Tibial artery (tissue), 4 donors: ENCODE data around the gene KCNJ6.
"Not testable (repeated sequence)": the region's sequence is repeated elsewhere in the genome, so short reads cannot be mapped to it uniquely, and the experiment has no call there.

Source experiments
- DNase-seq, 2 donors: peaks; one replicate each; pipeline ENCODE4 v3.0.0-alpha.2; 2019
- H3K27ac ChIP-seq, 2 donors: fragments of 200-600 bp; sonication (generic) in 1 of 2; 1 replicate in 1 of 2; 2 replicates in 1 of 2; pipeline ENCODE4 v1.5.1; 2018 to 2019; ENCODE audit warnings: mild to moderate bottlenecking in 1 of 2
- H3K27me3 ChIP-seq, 2 donors: fragments of 200-600 bp; sonication (generic) in 1 of 2; one replicate each; pipeline versions ENCODE4 v1.5.1 to v1.6.0; 2016 to 2019
- H3K36me3 ChIP-seq, 3 donors: fragments of 200-600 bp; sonication (generic) in 2 of 3; one replicate each; pipeline ENCODE4 v1.5.1; 2016 to 2019; ENCODE audit warnings: mild to moderate bottlenecking in 2 of 3
- H3K4me1 ChIP-seq, 4 donors: fragments of 200-600 bp; sonication (generic) in 2 of 4; 1 replicate in 3 of 4; 2 replicates in 1 of 4; pipeline ENCODE4 v1.5.1; 2016 to 2019
- H3K4me3 ChIP-seq, 2 donors: fragments of 200-600 bp; sonication (generic) in 1 of 2; 1 replicate in 1 of 2; 2 replicates in 1 of 2; pipeline ENCODE4 v1.5.1; 2018 to 2019; ENCODE audit warnings: mild to moderate bottlenecking in 2 of 2
- H3K9me3 ChIP-seq, 3 donors: fragments of 200-600 bp; sonication (generic) in 1 of 3; one replicate each; pipeline ENCODE4 v1.5.1; 2016 to 2019
- CTCF ChIP-seq, 2 experiments: fragments of 200-600 bp in 1 of 2; fragments of 450-650 bp in 1 of 2; IDR thresholded peaks; one replicate each; pipeline ENCODE4 v1.5.1; 2017 to 2019; ENCODE audit warnings: antibody characterized with exemption in 2 of 2, mild to moderate bottlenecking in 1 of 2, moderate library complexity in 1 of 2
- intact Hi-C: fragments of 100-400 bp; cut with DNase I; formaldehyde crosslinking; loops from one replicate; pipeline ENCODE4 v1.15.0; 2023; ENCODE audit warnings: low total_unique reads

KCNJ6 gene

GRCh38 chr21:37669249-37669648, 247.0 kb downstream of the KCNJ6 start:
- TF ChIP-seq CTCF (IDR thresholded peaks at IDR 0.05) = no peak
- intact Hi-C loops = no loop called here
- no peak for DNase-seq

GRCh38 chr21:37668462-37669239, 247.6 kb downstream of the KCNJ6 start:
- Histone ChIP-seq H3K4me3 (no peak overlapping the region), H3K36me3 (no peaks in the 10 kb centered on the region), H3K9me3 (no peaks in the 10 kb centered on the region), H3K27ac (no peak overlapping the region), H3K27me3 (no peaks in the 10 kb centered on the region), H3K4me1 (no peaks in the 10 kb centered on the region)
- intact Hi-C loops = no loop called here
- no peak for TF ChIP-seq CTCF (IDR thresholded peaks at IDR 0.05)
- no peak for DNase-seq

More at GRCh38 chr21:37669249-37669648, 247.0 kb downstream of the KCNJ6 start:
- Histone ChIP-seq H3K4me1 (no peaks in the 10 kb centered on the region), H3K9me3 (no peaks in the 10 kb centered on the region), H3K27me3 (peaks cover 0 to 5% of the 10 kb centered on the region in 2 donors), H3K36me3 (no peaks in the 10 kb centered on the region), H3K4me3 (no peak overlapping the region), H3K27ac (no peak overlapping the region)

DNA sequence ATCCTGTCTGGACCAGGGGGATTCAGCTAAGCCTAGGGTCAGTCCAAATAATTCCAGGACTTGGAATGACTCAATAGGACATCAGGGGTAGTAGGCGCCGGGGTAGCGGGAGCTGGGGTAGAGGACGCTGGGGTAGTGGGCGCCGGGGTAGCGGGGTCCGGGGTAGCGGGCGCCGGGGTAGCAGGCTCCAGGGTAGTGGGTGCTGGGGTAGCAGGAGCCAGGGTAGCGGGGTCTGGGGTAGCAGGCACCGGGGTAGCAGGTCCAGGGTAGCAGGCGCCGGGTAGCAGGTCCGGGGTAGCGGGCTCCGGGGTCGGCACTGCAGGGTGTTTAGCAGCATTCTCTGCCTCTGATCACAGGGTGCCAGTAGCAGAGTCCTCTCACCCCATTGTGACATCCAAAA, 248.9 kb downstream of the KCNJ6 start:
- Histone ChIP-seq H3K9me3 (no peaks in the 10 kb centered on the region), H3K36me3 (no peaks in the 10 kb centered on the region), H3K27ac (no peak overlapping the region), H3K4me3 (no peak overlapping the region), H3K27me3 (no peaks in the 10 kb centered on the region), H3K4me1 (no peaks in the 10 kb centered on the region)
- TF ChIP-seq CTCF (IDR thresholded peaks at IDR 0.05) = no peak
- intact Hi-C loops = no loop called here
- no peak for DNase-seq

- H3K27ac ChIP-seq = no peak overlapping the region
- H3K9me3 ChIP-seq = no peaks in the 10 kb centered on the region
- no peaks in the 10 kb centered on the region for H3K27me3 ChIP-seq
- no peak for TF ChIP-seq CTCF (IDR thresholded peaks at IDR 0.05)
- no peak for DNase-seq
- H3K4me3 ChIP-seq = no peak overlapping the region
- no peaks in the 10 kb centered on the region for H3K4me1 ChIP-seq
- intact Hi-C loops = no loop called here
- H3K36me3 ChIP-seq = no peaks in the 10 kb centered on the region
These were observed 250.8 kb downstream of the KCNJ6 start for GRCh38 chr21:37665230-37666024.

DNA sequence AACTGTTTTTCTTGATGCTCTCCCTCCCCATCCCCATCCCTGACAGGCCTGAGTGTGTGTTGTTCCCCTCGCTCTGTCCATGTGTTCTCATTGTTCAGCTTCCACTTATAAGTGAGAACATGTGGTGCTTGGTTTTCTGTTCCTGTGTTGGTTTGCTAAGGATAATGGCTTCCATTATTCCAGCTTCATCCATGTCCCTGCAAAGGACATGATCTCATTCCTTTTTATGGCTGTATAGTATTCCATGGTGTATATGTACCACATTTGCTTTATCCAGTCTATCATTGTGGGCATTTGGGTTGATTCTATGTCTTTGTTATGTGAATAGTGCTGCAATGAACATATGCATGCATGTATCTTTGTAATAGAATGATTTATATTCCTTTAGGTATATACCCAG, 254.0 kb downstream of the KCNJ6 start:
- H3K27me3 ChIP-seq, DNase-seq, intact Hi-C loops: not testable (repeated sequence)

DNA sequence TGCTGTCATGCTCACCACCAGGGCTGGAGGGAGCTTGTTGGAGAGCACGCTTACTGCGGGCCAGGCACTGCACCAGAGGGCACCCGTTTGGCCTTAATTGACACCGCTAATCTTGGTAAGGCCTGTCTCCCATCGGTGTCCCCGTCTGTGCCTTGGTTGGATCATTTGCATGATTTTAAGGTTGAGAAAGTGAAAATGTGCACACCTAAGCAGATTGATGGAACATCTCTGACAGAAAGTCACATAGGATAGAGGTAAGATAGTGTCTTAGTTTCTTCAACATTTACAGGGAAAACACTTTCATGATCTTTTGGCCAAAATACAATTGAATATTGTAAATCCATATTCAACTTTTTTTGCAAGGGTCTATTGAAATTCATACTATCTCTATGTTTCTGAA, 255.5 kb downstream of the KCNJ6 start:
- no peaks in the 10 kb centered on the region for H3K9me3 ChIP-seq
- no peak overlapping the region for H3K4me3 ChIP-seq
- TF ChIP-seq CTCF (IDR thresholded peaks at IDR 0.05) = no peak
- no peaks in the 10 kb centered on the region for H3K36me3 ChIP-seq
- no peak for DNase-seq
- H3K27me3 ChIP-seq = no peaks in the 10 kb centered on the region
- no peak overlapping the region for H3K27ac ChIP-seq
- peaks cover 0 to 22% (median 18%) of the 10 kb centered on the region in 4 donors for H3K4me1 ChIP-seq
- intact Hi-C loops = no loop called here

More for the DNA sequence above, 254.0 kb downstream of the KCNJ6 start:
- not testable (repeated sequence) for H3K9me3 ChIP-seq, H3K36me3 ChIP-seq, H3K4me3 ChIP-seq, H3K27ac ChIP-seq
- H3K4me1 ChIP-seq = peaks cover 0 to 22% (median 18%) of the 10 kb centered on the region in 4 donors
